SK-N-SH (cell line): ENCODE data around the gene PSMG3.
A peak's percentile ranks its signal among the peaks of the same experiment; 100 is the strongest.

Experiments used
- EZH2phosphoT487 ChIP-seq: fragments of 200-600 bp; sonication (generic); IDR thresholded peaks from 2 replicates; pipeline ENCODE4 v1.6.1; 2017; ENCODE audit warnings: low read depth, mixed run types, mild to moderate bottlenecking, antibody characterized with exemption, moderate library complexity, borderline replicate concordance
- RCOR1 ChIP-seq: fragments of 150-350 bp; IDR thresholded peaks from 2 replicates; pipeline ENCODE4 v1.6.1; 2017; ENCODE audit warnings: antibody characterized with exemption, low read length
- SMC3 ChIP-seq: IDR thresholded peaks from 2 replicates; pipeline ENCODE4 v1.6.1; 2012; ENCODE audit warnings: low read depth, low read length, improper control_type of control experiment
- YY1 ChIP-seq: IDR thresholded peaks from 2 replicates; pipeline ENCODE4 v1.4.0; 2012; ENCODE audit warnings: low read depth, mild to moderate bottlenecking
- TF ChIP-seq, protein P1 (sequence below): fragments of 200-600 bp; sonication (generic); IDR thresholded peaks from 2 replicates; pipeline ENCODE4 v1.6.1; 2017; ENCODE audit warnings: antibody characterized with exemption, mild to moderate bottlenecking, moderate library complexity
- TF ChIP-seq, protein P2 (sequence below): IDR thresholded peaks from 2 replicates; pipeline ENCODE4 v1.4.0; 2012; ENCODE audit warnings: low read depth, borderline replicate concordance

DNA sequence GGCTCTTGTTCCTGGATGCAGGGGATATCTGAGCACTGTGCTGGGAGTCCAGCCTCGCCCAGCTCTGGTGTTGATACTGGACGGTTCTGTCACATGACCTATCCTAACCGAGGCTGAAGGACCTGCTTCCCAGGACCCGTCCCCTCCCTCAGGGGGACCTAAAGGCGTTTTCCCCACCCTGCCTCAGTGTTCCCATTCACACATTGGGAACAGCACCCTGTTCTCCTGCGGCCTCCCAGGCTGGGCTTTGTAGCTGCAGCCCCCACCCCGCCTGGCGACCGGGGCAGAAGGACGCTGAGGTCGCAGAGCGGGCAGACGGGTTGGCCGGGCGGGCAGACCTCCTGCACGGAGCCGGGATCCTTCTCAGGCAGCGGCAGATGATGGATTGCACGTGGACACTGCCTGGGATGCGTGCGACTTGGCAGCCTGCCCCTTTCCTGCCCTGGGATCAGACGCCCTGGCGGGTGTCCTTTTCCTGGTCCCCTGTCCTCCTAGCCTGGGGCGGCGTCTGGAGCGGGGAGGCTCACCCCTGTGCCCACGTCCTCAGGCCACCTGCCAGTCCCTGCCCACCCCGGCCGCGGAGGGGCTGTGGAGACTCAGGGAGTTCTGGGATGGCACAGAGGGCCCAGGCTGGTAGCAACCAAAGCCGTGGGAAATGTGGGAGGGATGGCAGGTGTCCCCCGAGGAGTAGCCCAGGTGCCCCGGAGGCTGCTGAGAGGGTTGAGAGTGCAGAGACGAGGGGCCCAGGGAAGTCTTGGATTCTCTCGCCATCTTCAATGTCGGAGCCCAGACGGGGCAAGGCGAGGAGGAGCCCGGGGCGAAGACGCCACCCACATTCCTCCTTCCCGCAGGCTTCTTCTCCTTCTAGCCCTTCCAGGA lies 17.2 kb upstream of the PSMG3 start:
- TF ChIP-seq, protein P1, sequence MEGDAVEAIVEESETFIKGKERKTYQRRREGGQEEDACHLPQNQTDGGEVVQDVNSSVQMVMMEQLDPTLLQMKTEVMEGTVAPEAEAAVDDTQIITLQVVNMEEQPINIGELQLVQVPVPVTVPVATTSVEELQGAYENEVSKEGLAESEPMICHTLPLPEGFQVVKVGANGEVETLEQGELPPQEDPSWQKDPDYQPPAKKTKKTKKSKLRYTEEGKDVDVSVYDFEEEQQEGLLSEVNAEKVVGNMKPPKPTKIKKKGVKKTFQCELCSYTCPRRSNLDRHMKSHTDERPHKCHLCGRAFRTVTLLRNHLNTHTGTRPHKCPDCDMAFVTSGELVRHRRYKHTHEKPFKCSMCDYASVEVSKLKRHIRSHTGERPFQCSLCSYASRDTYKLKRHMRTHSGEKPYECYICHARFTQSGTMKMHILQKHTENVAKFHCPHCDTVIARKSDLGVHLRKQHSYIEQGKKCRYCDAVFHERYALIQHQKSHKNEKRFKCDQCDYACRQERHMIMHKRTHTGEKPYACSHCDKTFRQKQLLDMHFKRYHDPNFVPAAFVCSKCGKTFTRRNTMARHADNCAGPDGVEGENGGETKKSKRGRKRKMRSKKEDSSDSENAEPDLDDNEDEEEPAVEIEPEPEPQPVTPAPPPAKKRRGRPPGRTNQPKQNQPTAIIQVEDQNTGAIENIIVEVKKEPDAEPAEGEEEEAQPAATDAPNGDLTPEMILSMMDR, result no peak
- TF ChIP-seq SMC3 (0 out of 2 replicates have a peak, but pooled peaks have one; percentile 4), YY1 (no peak), RCOR1 (peak; percentile 41; the same call in 1 of the 2 replicates), EZH2phosphoT487 (no peak)
- TF ChIP-seq, protein P2, sequence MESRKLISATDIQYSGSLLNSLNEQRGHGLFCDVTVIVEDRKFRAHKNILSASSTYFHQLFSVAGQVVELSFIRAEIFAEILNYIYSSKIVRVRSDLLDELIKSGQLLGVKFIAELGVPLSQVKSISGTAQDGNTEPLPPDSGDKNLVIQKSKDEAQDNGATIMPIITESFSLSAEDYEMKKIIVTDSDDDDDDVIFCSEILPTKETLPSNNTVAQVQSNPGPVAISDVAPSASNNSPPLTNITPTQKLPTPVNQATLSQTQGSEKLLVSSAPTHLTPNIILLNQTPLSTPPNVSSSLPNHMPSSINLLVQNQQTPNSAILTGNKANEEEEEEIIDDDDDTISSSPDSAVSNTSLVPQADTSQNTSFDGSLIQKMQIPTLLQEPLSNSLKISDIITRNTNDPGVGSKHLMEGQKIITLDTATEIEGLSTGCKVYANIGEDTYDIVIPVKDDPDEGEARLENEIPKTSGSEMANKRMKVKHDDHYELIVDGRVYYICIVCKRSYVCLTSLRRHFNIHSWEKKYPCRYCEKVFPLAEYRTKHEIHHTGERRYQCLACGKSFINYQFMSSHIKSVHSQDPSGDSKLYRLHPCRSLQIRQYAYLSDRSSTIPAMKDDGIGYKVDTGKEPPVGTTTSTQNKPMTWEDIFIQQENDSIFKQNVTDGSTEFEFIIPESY, result no peak
